HG03439 (cell line): ENCODE results near the gene SIX3.

Experiments
- ATAC-seq: cut with Tn5 transposase; IDR thresholded peaks from one replicate; pipeline ENCODE4 v1.9.1; 2021; ENCODE audit warnings: mild to moderate bottlenecking, moderate library complexity; ENCODE audit not compliant: unreplicated experiment

SIX3 gene

GRCh38 chr2:44941551-44942234 is at the start of gene SIX3:
SIX3 (plus strand) TSS chr2:44941702; CDS start chr2:44942105, 403 bp downstream.
- peak; percentile 48 for ATAC-seq

GRCh38 chr2:44894058-44894457 is 47.4 kb upstream of the SIX3 start:
- no peak for ATAC-seq

- no peak for ATAC-seq
Observed at GRCh38 chr2:44895061-44895460, 46.4 kb upstream of the SIX3 start.

- ATAC-seq: no peak
Observed at GRCh38 chr2:44897406-44897805, 44.1 kb upstream of the SIX3 start.

GRCh38 chr2:44902217-44903137 is 39.0 kb upstream of the SIX3 start:
- ATAC-seq: no peak

GRCh38 chr2:44904578-44904977 is 36.9 kb upstream of the SIX3 start:
- no peak for ATAC-seq

GRCh38 chr2:44906972-44907371 is 34.5 kb upstream of the SIX3 start:
- no peak for ATAC-seq

- ATAC-seq: no peak
Observed at GRCh38 chr2:44909831-44910230, 31.7 kb upstream of the SIX3 start.

- no peak for ATAC-seq
Observed at GRCh38 chr2:44912660-44913059, 28.8 kb upstream of the SIX3 start.

GRCh38 chr2:44916291-44916690 is 25.2 kb upstream of the SIX3 start:
- ATAC-seq: no peak

- no peak for ATAC-seq
Observed at GRCh38 chr2:44918095-44918775, 23.3 kb upstream of the SIX3 start.

- no peak for ATAC-seq
Observed at GRCh38 chr2:44920751-44921150, 20.8 kb upstream of the SIX3 start.

- no peak for ATAC-seq
Observed at GRCh38 chr2:44922776-44923175, 18.7 kb upstream of the SIX3 start.

GRCh38 chr2:44925561-44926136 is 15.9 kb upstream of the SIX3 start:
- ATAC-seq: no peak

GRCh38 chr2:44926957-44927356 is 14.5 kb upstream of the SIX3 start:
- no peak for ATAC-seq

GRCh38 chr2:44927985-44928482 is 13.5 kb upstream of the SIX3 start:
- no peak for ATAC-seq

GRCh38 chr2:44928483-44929158 is 12.9 kb upstream of the SIX3 start:
- no peak for ATAC-seq

- no peak for ATAC-seq
Observed at GRCh38 chr2:44929159-44929734, 12.3 kb upstream of the SIX3 start.

- no peak for ATAC-seq
Observed at GRCh38 chr2:44929735-44930273, 11.7 kb upstream of the SIX3 start.
